HEK293 (cell line): ENCODE measurements around the gene CFAP97D2.

Source experiments
- ATF2 ChIP-seq: fragments of 450-650 bp; formaldehyde crosslinking; IDR thresholded peaks from 2 replicates; pipeline ENCODE4 v1.5.1; 2016; ENCODE audit warnings: missing biosample characterization, missing genetic modification characterization, low read depth
- CTCF ChIP-seq: fragments of 450-650 bp; formaldehyde crosslinking; IDR thresholded peaks from 2 replicates; pipeline ENCODE4 v1.5.1; 2016; ENCODE audit warnings: missing biosample characterization, missing genetic modification characterization
- REPIN1 ChIP-seq: fragments of 450-650 bp; formaldehyde crosslinking; IDR thresholded peaks from 2 replicates; pipeline ENCODE4 v1.5.1; 2017; ENCODE audit warnings: missing biosample characterization, missing genetic modification characterization, low read depth
- SETDB1 ChIP-seq: IDR thresholded peaks from one replicate; pipeline ENCODE4 v1.6.1; 2017; ENCODE audit warnings: mild to moderate bottlenecking, low read length, moderate library complexity, mixed read lengths; ENCODE audit not compliant: insufficient read length
- ZBTB26 ChIP-seq: fragments of 450-650 bp; formaldehyde crosslinking; optimal IDR thresholded peaks from 2 replicates; pipeline ENCODE3; 2016; ENCODE audit warnings: missing biosample characterization, mild to moderate bottlenecking, missing genetic modification characterization
- ZFP37 ChIP-seq: fragments of 450-650 bp; formaldehyde crosslinking; IDR thresholded peaks from 2 replicates; pipeline ENCODE4 v1.5.1; 2016; ENCODE audit warnings: missing biosample characterization, missing genetic modification characterization
- ZNF202 ChIP-seq: fragments of 450-650 bp; formaldehyde crosslinking; IDR thresholded peaks from 2 replicates; pipeline ENCODE4 v1.5.1; 2016; ENCODE audit warnings: missing biosample characterization, missing genetic modification characterization, borderline replicate concordance
- ZNF23 ChIP-seq: fragments of 450-650 bp; formaldehyde crosslinking; IDR thresholded peaks from 2 replicates; pipeline ENCODE4 v1.5.1; 2016; ENCODE audit warnings: missing biosample characterization, missing genetic modification characterization, borderline replicate concordance
- ZNF449 ChIP-seq: fragments of 450-650 bp; formaldehyde crosslinking; IDR thresholded peaks from 2 replicates; pipeline ENCODE4 v1.5.1; 2017; ENCODE audit warnings: missing biosample characterization, mild to moderate bottlenecking, missing genetic modification characterization, moderate library complexity
- ZNF555 ChIP-seq: fragments of 450-650 bp; formaldehyde crosslinking; conservative IDR thresholded peaks from 2 replicates; pipeline ENCODE4 v1.5.1; 2017; ENCODE audit warnings: missing biosample characterization, mild to moderate bottlenecking, missing genetic modification characterization, inconsistent platforms
- ZNF560 ChIP-seq: fragments of 450-650 bp; formaldehyde crosslinking; IDR thresholded peaks from 2 replicates; pipeline ENCODE4 v1.5.1; 2017; ENCODE audit warnings: missing biosample characterization, missing genetic modification characterization, borderline replicate concordance

- TF ChIP-seq ZNF449 (no peak), ZFP37 (no peak), ZNF555 (tag by site-specific recombination) (no peak), CTCF (tag by site-specific recombination) (no peak), ZBTB26 (no peak), SETDB1 (no peak), ZNF23 (tag by site-specific recombination) (no peak), ZNF560 (tag by site-specific recombination) (no peak), ZNF202 (tag by site-specific recombination) (no peak), ATF2 (no peak), REPIN1 (tag by site-specific recombination) (no peak)
Observed at GRCh38 chr13:114227528-114227927, 48.5 kb downstream of the CFAP97D2 start.
